ENCODE data around the gene KRT27.

DNA sequence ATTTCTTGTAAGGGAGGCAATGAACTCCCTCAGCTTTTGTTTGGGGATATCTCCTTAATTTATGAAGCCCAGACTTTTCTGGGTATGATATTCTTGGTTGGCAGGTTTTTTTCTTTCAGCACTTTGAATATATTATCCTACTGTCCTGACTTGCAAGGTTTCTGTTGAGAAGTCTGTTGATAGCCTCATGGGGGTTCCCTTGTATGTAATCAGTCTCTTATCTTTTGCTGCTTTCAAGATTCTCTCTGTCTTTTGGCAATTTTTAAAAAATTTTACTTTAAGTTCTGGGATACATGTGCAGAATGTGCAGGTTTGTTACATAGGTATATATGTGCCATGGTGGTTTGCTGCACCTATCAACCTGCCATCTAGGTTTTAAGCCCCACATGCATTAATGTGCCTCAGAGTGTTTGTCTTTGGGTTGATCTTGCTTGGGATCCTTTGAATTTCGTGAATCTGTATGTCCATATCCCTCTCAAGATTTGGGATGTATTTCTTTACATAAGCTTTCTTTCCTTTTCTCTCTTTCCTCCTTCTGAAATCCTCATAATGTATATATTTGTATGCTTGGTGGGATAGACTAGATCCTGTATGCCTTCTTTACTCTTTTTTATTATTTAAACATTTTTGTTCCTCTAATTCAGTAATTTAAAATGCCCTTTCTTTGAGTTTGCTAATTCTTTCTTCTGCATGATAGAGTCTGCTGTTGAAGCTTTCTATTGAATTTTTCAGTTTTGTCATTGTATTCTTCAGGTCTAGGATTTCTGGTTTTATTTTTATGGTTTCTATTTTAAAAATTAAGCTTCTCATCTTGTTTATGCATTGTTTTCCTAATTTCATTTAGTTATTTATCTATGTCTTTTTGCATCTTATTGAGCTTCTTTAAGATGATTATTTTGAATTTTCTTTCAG is 22.0 kb downstream of the KRT27 start:
- TF ChIP-seq, protein P1, sequence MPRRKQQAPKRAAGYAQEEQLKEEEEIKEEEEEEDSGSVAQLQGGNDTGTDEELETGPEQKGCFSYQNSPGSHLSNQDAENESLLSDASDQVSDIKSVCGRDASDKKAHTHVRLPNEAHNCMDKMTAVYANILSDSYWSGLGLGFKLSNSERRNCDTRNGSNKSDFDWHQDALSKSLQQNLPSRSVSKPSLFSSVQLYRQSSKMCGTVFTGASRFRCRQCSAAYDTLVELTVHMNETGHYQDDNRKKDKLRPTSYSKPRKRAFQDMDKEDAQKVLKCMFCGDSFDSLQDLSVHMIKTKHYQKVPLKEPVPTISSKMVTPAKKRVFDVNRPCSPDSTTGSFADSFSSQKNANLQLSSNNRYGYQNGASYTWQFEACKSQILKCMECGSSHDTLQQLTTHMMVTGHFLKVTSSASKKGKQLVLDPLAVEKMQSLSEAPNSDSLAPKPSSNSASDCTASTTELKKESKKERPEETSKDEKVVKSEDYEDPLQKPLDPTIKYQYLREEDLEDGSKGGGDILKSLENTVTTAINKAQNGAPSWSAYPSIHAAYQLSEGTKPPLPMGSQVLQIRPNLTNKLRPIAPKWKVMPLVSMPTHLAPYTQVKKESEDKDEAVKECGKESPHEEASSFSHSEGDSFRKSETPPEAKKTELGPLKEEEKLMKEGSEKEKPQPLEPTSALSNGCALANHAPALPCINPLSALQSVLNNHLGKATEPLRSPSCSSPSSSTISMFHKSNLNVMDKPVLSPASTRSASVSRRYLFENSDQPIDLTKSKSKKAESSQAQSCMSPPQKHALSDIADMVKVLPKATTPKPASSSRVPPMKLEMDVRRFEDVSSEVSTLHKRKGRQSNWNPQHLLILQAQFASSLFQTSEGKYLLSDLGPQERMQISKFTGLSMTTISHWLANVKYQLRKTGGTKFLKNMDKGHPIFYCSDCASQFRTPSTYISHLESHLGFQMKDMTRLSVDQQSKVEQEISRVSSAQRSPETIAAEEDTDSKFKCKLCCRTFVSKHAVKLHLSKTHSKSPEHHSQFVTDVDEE (CRISPR knock-in tag; IDR thresholded peaks at IDR 0.05): no peak
- TF ChIP-seq ZFP30 (CRISPR knock-in tag; IDR thresholded peaks at IDR 0.05) (no peak), ARNTL (CRISPR knock-in tag; IDR thresholded peaks at IDR 0.05; ENCODE audit: borderline replicate concordance, low read depth) (no peak), ZFP3 (CRISPR knock-in tag; IDR thresholded peaks at IDR 0.05) (no peak), ISL1 (CRISPR knock-in tag; IDR thresholded peaks at IDR 0.05) (no peak)
- TF ChIP-seq, protein P2, sequence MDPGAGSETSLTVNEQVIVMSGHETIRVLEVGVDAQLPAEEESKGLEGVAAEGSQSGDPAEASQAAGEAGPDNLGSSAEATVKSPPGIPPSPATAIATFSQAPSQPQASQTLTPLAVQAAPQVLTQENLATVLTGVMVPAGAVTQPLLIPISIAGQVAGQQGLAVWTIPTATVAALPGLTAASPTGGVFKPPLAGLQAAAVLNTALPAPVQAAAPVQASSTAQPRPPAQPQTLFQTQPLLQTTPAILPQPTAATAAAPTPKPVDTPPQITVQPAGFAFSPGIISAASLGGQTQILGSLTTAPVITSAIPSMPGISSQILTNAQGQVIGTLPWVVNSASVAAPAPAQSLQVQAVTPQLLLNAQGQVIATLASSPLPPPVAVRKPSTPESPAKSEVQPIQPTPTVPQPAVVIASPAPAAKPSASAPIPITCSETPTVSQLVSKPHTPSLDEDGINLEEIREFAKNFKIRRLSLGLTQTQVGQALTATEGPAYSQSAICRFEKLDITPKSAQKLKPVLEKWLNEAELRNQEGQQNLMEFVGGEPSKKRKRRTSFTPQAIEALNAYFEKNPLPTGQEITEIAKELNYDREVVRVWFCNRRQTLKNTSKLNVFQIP (CRISPR knock-in tag; IDR thresholded peaks at IDR 0.05; ENCODE audit: borderline replicate concordance, low read depth): no peak
